ENCODE measurements around the gene LMNB1.

The LMNB1 gene

DNA sequence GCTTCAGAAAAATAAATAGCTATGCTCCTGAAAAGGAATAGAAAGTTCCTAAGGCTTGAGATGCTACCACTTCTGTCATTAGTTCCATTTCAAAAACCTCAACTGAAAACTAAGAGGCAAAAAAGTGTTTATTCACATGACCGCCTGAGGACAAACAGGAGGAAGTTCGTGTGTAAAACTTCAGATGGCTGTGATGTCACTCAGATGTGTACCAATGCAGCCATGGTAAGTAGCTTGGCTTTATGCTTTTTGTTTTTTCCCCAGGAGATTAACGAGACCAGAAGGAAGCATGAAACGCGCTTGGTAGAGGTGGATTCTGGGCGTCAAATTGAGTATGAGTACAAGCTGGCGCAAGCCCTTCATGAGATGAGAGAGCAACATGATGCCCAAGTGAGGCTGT lies 33.0 kb downstream of the LMNB1 start:
- no peaks in the 10 kb centered on the region for H3F3A ChIP-seq (ENCODE audit: low read depth)
- H3K9ac ChIP-seq (ENCODE audit: low read depth, low read length, poor library complexity, severe bottlenecking): no peak overlapping the region
- no peaks in the 10 kb centered on the region for H3K9me3 ChIP-seq (ENCODE audit: insufficient read depth, low read depth, low read length)
- peaks cover 32% of the 10 kb centered on the region for H4K20me1 ChIP-seq (ENCODE audit: insufficient read depth, low read length, poor library complexity, severe bottlenecking)
- no peak overlapping the region for H3K4me3 ChIP-seq (ENCODE audit: low read length, poor library complexity, severe bottlenecking)
- no peak overlapping the region for H2AFZ ChIP-seq (ENCODE audit: low read length)
- TF ChIP-seq EZH2phosphoT487 (IDR thresholded peaks at IDR 0.05; ENCODE audit: borderline replicate concordance): no peak
- TF ChIP-seq, protein P1, sequence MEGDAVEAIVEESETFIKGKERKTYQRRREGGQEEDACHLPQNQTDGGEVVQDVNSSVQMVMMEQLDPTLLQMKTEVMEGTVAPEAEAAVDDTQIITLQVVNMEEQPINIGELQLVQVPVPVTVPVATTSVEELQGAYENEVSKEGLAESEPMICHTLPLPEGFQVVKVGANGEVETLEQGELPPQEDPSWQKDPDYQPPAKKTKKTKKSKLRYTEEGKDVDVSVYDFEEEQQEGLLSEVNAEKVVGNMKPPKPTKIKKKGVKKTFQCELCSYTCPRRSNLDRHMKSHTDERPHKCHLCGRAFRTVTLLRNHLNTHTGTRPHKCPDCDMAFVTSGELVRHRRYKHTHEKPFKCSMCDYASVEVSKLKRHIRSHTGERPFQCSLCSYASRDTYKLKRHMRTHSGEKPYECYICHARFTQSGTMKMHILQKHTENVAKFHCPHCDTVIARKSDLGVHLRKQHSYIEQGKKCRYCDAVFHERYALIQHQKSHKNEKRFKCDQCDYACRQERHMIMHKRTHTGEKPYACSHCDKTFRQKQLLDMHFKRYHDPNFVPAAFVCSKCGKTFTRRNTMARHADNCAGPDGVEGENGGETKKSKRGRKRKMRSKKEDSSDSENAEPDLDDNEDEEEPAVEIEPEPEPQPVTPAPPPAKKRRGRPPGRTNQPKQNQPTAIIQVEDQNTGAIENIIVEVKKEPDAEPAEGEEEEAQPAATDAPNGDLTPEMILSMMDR (conservative IDR thresholded peaks at IDR 0.05; ENCODE audit: low read length): no peak
- peaks cover 66% of the 10 kb centered on the region for H3K79me2 ChIP-seq (ENCODE audit: insufficient read depth, low read length)
- no peak overlapping the region for H3K4me2 ChIP-seq (ENCODE audit: low read depth, low read length, poor library complexity, severe bottlenecking)
- H3K36me3 ChIP-seq (ENCODE audit: insufficient read depth, low read length): peaks cover 78% of the 10 kb centered on the region
- no peaks in the 10 kb centered on the region for H3K27me3 ChIP-seq (ENCODE audit: insufficient read depth, low read length, poor library complexity, severe bottlenecking)
- H3K9me2 ChIP-seq (replicated peaks; ENCODE audit: low read depth, low read length): no peaks in the 10 kb centered on the region
- H3K4me1 ChIP-seq (ENCODE audit: insufficient read depth, low read length, poor library complexity, severe bottlenecking): peaks cover 13% of the 10 kb centered on the region

DNA sequence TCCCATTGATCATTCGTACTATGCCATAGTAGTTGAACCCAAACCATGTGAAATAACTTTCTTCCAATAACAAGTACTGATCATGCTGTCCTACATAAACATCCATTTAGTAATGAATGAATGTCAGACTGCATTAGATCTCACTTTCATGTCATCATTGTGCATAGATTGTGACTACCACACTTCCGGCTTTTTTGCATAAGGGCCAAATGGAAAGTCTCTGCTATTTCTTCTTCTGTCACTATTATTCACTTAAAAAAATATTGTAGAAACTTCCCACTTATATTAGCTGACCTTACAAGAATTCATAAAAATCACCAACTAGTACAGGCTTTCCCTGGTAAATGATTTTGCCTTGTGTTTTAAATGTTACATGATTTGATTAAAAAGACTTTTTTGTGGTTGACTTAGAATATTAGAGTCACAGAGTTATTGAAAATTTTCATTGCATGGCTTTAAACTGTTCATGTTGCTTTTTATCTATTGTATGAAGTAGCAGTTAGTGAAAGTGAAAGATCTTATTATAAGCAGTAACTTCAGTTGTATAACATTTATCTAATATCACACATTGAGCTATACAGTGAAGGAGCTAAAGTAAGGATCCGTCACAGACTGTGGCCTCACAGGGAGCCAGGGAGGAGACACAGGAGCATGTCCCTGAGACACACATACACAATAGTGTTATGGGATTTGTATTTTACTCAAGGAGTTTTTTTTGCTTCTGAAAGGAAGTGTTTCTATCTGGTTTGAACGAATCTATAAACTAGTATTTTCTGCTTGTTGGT lies 33.9 kb downstream of the LMNB1 start:
- H3K27me3 ChIP-seq (ENCODE audit: insufficient read depth, low read length, poor library complexity, severe bottlenecking): no peaks in the 10 kb centered on the region
- peaks cover 13% of the 10 kb centered on the region for H3K4me1 ChIP-seq (ENCODE audit: insufficient read depth, low read length, poor library complexity, severe bottlenecking)
- H3F3A ChIP-seq (ENCODE audit: low read depth): no peaks in the 10 kb centered on the region
- H3K4me3 ChIP-seq (ENCODE audit: low read length, poor library complexity, severe bottlenecking): no peak overlapping the region
- no peak overlapping the region for H2AFZ ChIP-seq (ENCODE audit: low read length)
- peaks cover 31% of the 10 kb centered on the region for H4K20me1 ChIP-seq (ENCODE audit: insufficient read depth, low read length, poor library complexity, severe bottlenecking)
- TF ChIP-seq, protein P1 (conservative IDR thresholded peaks at IDR 0.05; ENCODE audit: low read length): no peak
- no peak for TF ChIP-seq EZH2phosphoT487 (IDR thresholded peaks at IDR 0.05; ENCODE audit: borderline replicate concordance)
- no peaks in the 10 kb centered on the region for H3K9me2 ChIP-seq (replicated peaks; ENCODE audit: low read depth, low read length)
- H3K9me3 ChIP-seq (ENCODE audit: insufficient read depth, low read depth, low read length): no peaks in the 10 kb centered on the region
- peaks cover 75% of the 10 kb centered on the region for H3K36me3 ChIP-seq (ENCODE audit: insufficient read depth, low read length)
- no peak overlapping the region for H3K4me2 ChIP-seq (ENCODE audit: low read depth, low read length, poor library complexity, severe bottlenecking)
- H3K79me2 ChIP-seq (ENCODE audit: insufficient read depth, low read length): peaks cover 61% of the 10 kb centered on the region
- H3K9ac ChIP-seq (ENCODE audit: low read depth, low read length, poor library complexity, severe bottlenecking): no peak overlapping the region

DNA sequence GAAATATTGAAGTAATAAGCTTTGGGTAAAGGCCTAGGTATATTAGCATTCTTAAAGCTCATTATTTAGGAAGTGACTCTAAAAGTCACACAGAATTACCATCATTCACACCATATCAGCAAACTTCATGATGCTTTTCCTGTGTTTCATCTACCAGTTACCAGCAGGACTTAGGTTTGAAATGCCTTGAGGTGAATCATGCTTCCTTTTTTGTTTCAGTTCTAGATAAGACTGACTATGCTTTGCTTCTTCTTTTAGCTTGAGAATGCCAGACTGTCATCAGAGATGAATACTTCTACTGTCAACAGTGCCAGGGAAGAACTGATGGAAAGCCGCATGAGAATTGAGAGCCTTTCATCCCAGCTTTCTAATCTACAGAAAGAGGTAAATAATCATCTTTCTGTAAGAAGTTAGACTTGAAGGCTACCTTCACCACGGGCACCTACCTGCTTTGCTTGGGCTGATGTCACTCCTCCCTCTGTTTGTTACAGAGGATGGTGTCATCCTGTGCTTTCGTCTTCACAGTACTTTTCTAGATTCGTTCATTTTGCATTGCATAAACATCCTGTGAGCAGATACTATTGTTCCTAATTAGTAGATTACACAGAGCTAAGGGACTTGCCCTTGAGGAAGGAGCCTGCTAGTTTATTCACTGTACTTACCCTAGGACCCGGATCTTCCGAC lies 34.7 kb downstream of the LMNB1 start:
- no peaks in the 10 kb centered on the region for H3K9me3 ChIP-seq (ENCODE audit: insufficient read depth, low read depth, low read length)
- peaks cover 36% of the 10 kb centered on the region for H4K20me1 ChIP-seq (ENCODE audit: insufficient read depth, low read length, poor library complexity, severe bottlenecking)
- no peaks in the 10 kb centered on the region for H3K27me3 ChIP-seq (ENCODE audit: insufficient read depth, low read length, poor library complexity, severe bottlenecking)
- no peaks in the 10 kb centered on the region for H3F3A ChIP-seq (ENCODE audit: low read depth)
- H3K9me2 ChIP-seq (replicated peaks; ENCODE audit: low read depth, low read length): no peaks in the 10 kb centered on the region
- H3K9ac ChIP-seq (ENCODE audit: low read depth, low read length, poor library complexity, severe bottlenecking): no peak overlapping the region
- TF ChIP-seq, protein P1 (conservative IDR thresholded peaks at IDR 0.05; ENCODE audit: low read length): no peak
- TF ChIP-seq EZH2phosphoT487 (IDR thresholded peaks at IDR 0.05; ENCODE audit: borderline replicate concordance): no peak
- peaks cover 74% of the 10 kb centered on the region for H3K36me3 ChIP-seq (ENCODE audit: insufficient read depth, low read length)
- H3K4me3 ChIP-seq (ENCODE audit: low read length, poor library complexity, severe bottlenecking): no peak overlapping the region
- no peak overlapping the region for H3K4me2 ChIP-seq (ENCODE audit: low read depth, low read length, poor library complexity, severe bottlenecking)
- H2AFZ ChIP-seq (ENCODE audit: low read length): no peak overlapping the region
- H3K4me1 ChIP-seq (ENCODE audit: insufficient read depth, low read length, poor library complexity, severe bottlenecking): peaks cover 8% of the 10 kb centered on the region
- H3K79me2 ChIP-seq (ENCODE audit: insufficient read depth, low read length): peaks cover 61% of the 10 kb centered on the region

Data from Loucy (cell line).